GM18858 (cell line): ENCODE data around the gene FEM1B.
A peak's percentile ranks its signal among the peaks of the same experiment; 100 is the strongest.

Experiments used
- ATAC-seq: cut with Tn5 transposase; IDR thresholded peaks from one replicate; pipeline ENCODE4 v1.9.1; 2021; ENCODE audit not compliant: unreplicated experiment

FEM1B gene

GRCh38 chr15:68258692-68259091 is 18.9 kb upstream of the FEM1B start:
- ATAC-seq: no peak

- ATAC-seq: no peak
Measured at GRCh38 chr15:68259883-68260282, 17.7 kb upstream of the FEM1B start.

GRCh38 chr15:68261241-68261640 is 16.3 kb upstream of the FEM1B start:
- ATAC-seq: no peak

GRCh38 chr15:68261980-68262379 is 15.6 kb upstream of the FEM1B start:
- no peak for ATAC-seq

- ATAC-seq: no peak
Measured at GRCh38 chr15:68262514-68263356, 14.8 kb upstream of the FEM1B start.

- no peak for ATAC-seq
Measured at GRCh38 chr15:68264282-68264681, 13.3 kb upstream of the FEM1B start.

- no peak for ATAC-seq
Measured at GRCh38 chr15:68265081-68265480, 12.5 kb upstream of the FEM1B start.

GRCh38 chr15:68265674-68266073 is 11.9 kb upstream of the FEM1B start:
- ATAC-seq: no peak

- no peak for ATAC-seq
Measured at GRCh38 chr15:68268405-68268804, 9.1 kb upstream of the FEM1B start.

- ATAC-seq: no peak
Measured at GRCh38 chr15:68271854-68272471, 5.6 kb upstream of the FEM1B start.

- ATAC-seq: no peak
Measured at GRCh38 chr15:68272721-68273271, 4.7 kb upstream of the FEM1B start.

GRCh38 chr15:68274201-68274848 is 3.2 kb upstream of the FEM1B start:
- ATAC-seq: no peak

- no peak for ATAC-seq
Measured at GRCh38 chr15:68275165-68275746, 2.3 kb upstream of the FEM1B start.

- no peak for ATAC-seq
Measured at GRCh38 chr15:68276668-68277067, 877 bp upstream of the FEM1B start.

GRCh38 chr15:68277131-68277602 is 378 bp upstream of the FEM1B start:
- no peak for ATAC-seq

- peak; percentile 36 for ATAC-seq
Measured at GRCh38 chr15:68278345-68278594, 725 bp downstream of the FEM1B start.

GRCh38 chr15:68278595-68279405 is 1.3 kb downstream of the FEM1B start:
- ATAC-seq: no peak

GRCh38 chr15:68279779-68280753 is 2.5 kb downstream of the FEM1B start:
- no peak for ATAC-seq

- no peak for ATAC-seq
Measured at GRCh38 chr15:68281008-68281407, 3.5 kb downstream of the FEM1B start.

GRCh38 chr15:68283401-68283800 is 5.9 kb downstream of the FEM1B start:
- ATAC-seq: no peak
